ENCODE results near the gene GFOD2. TPM values are rescaled to one million over a fixed set of nuclear protein-coding genes. Genes with fewer than 3 reads are reported as not detected.
A peak's percentile ranks its signal among the peaks of the same experiment; 100 is the strongest.

GFOD2 gene
- total and polyA plus RNA-seq, 2 of the 13 experiments (the other 11 are each of a cell fraction or from before 2014, with no cell fraction given) = 11.1 to 17.2 TPM

GRCh38 chr16:67719048-67719777 lies at the start of gene GFOD2 (continued):
- TF ChIP-seq JARID2 (CRISPR knock-in tag; IDR thresholded peaks at IDR 0.05; ENCODE audit: insufficient replicate concordance) (no peak), MBD4 (IDR thresholded peaks at IDR 0.05; ENCODE audit: borderline replicate concordance, low read length) (no peak), FLYWCH1 (CRISPR knock-in tag; IDR thresholded peaks at IDR 0.05) (no peak), SP140L (CRISPR knock-in tag; IDR thresholded peaks at IDR 0.05; ENCODE audit: borderline replicate concordance) (0 out of 2 replicates have a peak, but pooled peaks have one; percentile 68), EED (CRISPR knock-in tag; IDR thresholded peaks at IDR 0.05) (no peak), CEBPG (CRISPR knock-in tag; IDR thresholded peaks at IDR 0.05) (no peak), ZFP1 (CRISPR knock-in tag; IDR thresholded peaks at IDR 0.05) (peak; percentile 74; the same call in 1 of the 2 replicates), SP5 (CRISPR knock-in tag; IDR thresholded peaks at IDR 0.05; ENCODE audit: borderline replicate concordance, low read depth) (no peak), ATF1 (CRISPR knock-in tag; IDR thresholded peaks at IDR 0.05) (no peak), SOX6 (IDR thresholded peaks at IDR 0.05) (no peak), SOX6 (CRISPR knock-in tag; IDR thresholded peaks at IDR 0.05) (peak; percentile 57), CENPT (CRISPR knock-in tag; IDR thresholded peaks at IDR 0.05; ENCODE audit: low read depth) (0 out of 2 replicates have a peak, but pooled peaks have one; percentile 29), FOXO4 (CRISPR knock-in tag; conservative IDR thresholded peaks at IDR 0.05) (no peak), MZF1 (CRISPR knock-in tag; IDR thresholded peaks at IDR 0.05; ENCODE audit: borderline replicate concordance) (no peak), PPARG (CRISPR knock-in tag; conservative IDR thresholded peaks at IDR 0.05) (no peak; the same call in 1 of the 2 replicates), PBX3 (CRISPR knock-in tag; IDR thresholded peaks at IDR 0.05; ENCODE audit: borderline replicate concordance) (0 out of 2 replicates have a peak, but pooled peaks have one; percentile 13), ZNF674 (CRISPR knock-in tag; IDR thresholded peaks at IDR 0.05; ENCODE audit: low read depth) (no peak), ZNF12 (CRISPR knock-in tag; IDR thresholded peaks at IDR 0.05) (no peak), KAT2B (IDR thresholded peaks at IDR 0.05; ENCODE audit: borderline replicate concordance, low read depth, low read length) (no peak)
- TF ChIP-seq, protein P1, sequence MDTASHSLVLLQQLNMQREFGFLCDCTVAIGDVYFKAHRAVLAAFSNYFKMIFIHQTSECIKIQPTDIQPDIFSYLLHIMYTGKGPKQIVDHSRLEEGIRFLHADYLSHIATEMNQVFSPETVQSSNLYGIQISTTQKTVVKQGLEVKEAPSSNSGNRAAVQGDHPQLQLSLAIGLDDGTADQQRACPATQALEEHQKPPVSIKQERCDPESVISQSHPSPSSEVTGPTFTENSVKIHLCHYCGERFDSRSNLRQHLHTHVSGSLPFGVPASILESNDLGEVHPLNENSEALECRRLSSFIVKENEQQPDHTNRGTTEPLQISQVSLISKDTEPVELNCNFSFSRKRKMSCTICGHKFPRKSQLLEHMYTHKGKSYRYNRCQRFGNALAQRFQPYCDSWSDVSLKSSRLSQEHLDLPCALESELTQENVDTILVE (CRISPR knock-in tag; IDR thresholded peaks at IDR 0.05) = peak; percentile 72
- TF ChIP-seq, protein P2, sequence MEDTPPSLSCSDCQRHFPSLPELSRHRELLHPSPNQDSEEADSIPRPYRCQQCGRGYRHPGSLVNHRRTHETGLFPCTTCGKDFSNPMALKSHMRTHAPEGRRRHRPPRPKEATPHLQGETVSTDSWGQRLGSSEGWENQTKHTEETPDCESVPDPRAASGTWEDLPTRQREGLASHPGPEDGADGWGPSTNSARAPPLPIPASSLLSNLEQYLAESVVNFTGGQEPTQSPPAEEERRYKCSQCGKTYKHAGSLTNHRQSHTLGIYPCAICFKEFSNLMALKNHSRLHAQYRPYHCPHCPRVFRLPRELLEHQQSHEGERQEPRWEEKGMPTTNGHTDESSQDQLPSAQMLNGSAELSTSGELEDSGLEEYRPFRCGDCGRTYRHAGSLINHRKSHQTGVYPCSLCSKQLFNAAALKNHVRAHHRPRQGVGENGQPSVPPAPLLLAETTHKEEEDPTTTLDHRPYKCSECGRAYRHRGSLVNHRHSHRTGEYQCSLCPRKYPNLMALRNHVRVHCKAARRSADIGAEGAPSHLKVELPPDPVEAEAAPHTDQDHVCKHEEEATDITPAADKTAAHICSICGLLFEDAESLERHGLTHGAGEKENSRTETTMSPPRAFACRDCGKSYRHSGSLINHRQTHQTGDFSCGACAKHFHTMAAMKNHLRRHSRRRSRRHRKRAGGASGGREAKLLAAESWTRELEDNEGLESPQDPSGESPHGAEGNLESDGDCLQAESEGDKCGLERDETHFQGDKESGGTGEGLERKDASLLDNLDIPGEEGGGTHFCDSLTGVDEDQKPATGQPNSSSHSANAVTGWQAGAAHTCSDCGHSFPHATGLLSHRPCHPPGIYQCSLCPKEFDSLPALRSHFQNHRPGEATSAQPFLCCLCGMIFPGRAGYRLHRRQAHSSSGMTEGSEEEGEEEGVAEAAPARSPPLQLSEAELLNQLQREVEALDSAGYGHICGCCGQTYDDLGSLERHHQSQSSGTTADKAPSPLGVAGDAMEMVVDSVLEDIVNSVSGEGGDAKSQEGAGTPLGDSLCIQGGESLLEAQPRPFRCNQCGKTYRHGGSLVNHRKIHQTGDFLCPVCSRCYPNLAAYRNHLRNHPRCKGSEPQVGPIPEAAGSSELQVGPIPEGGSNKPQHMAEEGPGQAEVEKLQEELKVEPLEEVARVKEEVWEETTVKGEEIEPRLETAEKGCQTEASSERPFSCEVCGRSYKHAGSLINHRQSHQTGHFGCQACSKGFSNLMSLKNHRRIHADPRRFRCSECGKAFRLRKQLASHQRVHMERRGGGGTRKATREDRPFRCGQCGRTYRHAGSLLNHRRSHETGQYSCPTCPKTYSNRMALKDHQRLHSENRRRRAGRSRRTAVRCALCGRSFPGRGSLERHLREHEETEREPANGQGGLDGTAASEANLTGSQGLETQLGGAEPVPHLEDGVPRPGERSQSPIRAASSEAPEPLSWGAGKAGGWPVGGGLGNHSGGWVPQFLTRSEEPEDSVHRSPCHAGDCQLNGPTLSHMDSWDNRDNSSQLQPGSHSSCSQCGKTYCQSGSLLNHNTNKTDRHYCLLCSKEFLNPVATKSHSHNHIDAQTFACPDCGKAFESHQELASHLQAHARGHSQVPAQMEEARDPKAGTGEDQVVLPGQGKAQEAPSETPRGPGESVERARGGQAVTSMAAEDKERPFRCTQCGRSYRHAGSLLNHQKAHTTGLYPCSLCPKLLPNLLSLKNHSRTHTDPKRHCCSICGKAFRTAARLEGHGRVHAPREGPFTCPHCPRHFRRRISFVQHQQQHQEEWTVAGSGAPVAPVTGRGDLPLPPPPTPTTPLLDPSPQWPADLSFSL (CRISPR knock-in tag; IDR thresholded peaks at IDR 0.05) = no peak
